ENCODE results near the gene ATP2B1. TPM values are rescaled to one million over a fixed set of nuclear protein-coding genes. Genes with fewer than 3 reads are reported as not detected.

The ATP2B1 gene
- total and polyA plus RNA-seq, 2 of the 13 experiments (the other 11 are each of a cell fraction or from before 2014, with no cell fraction given), result 12.1 to 60.2 TPM

DNA sequence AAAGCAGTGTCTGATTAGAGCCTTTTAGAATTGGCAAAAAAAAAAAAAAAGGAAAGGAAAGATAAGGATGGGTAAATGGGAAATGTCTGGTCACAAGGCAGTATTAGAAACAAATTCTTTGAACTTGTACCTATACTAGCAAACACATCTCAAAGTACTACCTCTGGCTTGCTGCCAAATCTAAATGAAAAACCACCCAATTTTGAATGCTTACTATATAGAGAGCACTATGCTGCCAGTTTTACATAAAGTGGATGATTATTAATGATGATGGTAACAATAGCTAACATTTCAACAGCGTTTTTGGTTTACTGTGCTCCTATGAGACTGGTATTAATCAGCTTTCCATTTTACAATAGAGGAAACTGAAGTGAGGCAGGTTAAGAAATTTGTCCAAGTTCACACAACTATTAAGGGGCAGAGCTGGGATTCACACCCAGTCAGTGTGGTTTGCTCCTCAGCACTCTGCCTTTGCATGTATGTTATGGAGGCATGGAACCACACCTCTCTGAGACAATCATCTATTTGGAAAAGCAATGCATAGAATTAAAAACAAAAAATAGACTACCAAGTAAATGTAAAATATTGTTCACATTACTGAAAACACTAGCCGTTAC lies 34.2 kb downstream of the ATP2B1 start:
- Histone ChIP-seq H3K4me1 (ENCODE audit: insufficient read depth, low read length) (peaks cover 31% of the 10 kb centered on the region), H3K4me2 (ENCODE audit: low read depth, low read length) (no peak overlapping the region), H4K20me1 (ENCODE audit: insufficient read depth, low read length) (no peaks in the 10 kb centered on the region; the same call in 1 of the 2 replicates), H3K4me3 (replicated peaks in 1 of 3; ENCODE audit: insufficient read depth in 1 of 3, low read depth in 2 of 3, low read length in 3 of 3) (no peak overlapping the region), H2AFZ (ENCODE audit: low read length) (no peak overlapping the region), H3K9me3 (ENCODE audit: low read length) (0 out of 2 replicates have a peak, but pooled peaks cover under 1% of the 10 kb centered on the region), H3K9ac (ENCODE audit: insufficient read depth, low read depth, low read length) (no peak overlapping the region), H3K36me3 (replicated peaks in 1 of 2; ENCODE audit: control insufficient read depth in 1 of 2, insufficient read depth in 2 of 2, low read length in 2 of 2) (no peaks in the 10 kb centered on the region), H3K27me3 (ENCODE audit: control insufficient read depth in 1 of 2, insufficient read depth in 2 of 2, low read length in 2 of 2) (no peaks in the 10 kb centered on the region), H3K27ac (ENCODE audit: extremely low read length, insufficient read depth, low read length) (no peak overlapping the region), H3K79me2 (ENCODE audit: insufficient read depth, low read length) (peaks cover 89% of the 10 kb centered on the region)
- WGBS (ENCODE audit: low lambda C conversion rate), result 100% methylated on average over 2 of the region's 2 CpGs
- POLR2A ChIA-PET, result no interaction called here
- FAIRE-seq (no peak), DNase-seq (ENCODE audit: low spot score) (no peak), ATAC-seq (no peak)
- in situ Hi-C loops (cut with HindIII; ENCODE audit: extremely low pct_ligation_motif_present, low pct_unique_long_range_greater_than_20kb), result no loop called here
- intact Hi-C loops (cut with micrococcal nuclease; ENCODE audit: unreplicated experiment), result loop anchor here (5.0 kb wide), 1 partner anchor 42 kb away; no protein-coding TSS in a partner anchor
- CTCF ChIA-PET (ENCODE audit: low intra/inter-chr PET ratio, low total read pairs), result no interaction called here
- TF ChIP-seq SP4 (CRISPR knock-in tag; IDR thresholded peaks at IDR 0.05), result no peak
- TF ChIP-seq, protein P1, sequence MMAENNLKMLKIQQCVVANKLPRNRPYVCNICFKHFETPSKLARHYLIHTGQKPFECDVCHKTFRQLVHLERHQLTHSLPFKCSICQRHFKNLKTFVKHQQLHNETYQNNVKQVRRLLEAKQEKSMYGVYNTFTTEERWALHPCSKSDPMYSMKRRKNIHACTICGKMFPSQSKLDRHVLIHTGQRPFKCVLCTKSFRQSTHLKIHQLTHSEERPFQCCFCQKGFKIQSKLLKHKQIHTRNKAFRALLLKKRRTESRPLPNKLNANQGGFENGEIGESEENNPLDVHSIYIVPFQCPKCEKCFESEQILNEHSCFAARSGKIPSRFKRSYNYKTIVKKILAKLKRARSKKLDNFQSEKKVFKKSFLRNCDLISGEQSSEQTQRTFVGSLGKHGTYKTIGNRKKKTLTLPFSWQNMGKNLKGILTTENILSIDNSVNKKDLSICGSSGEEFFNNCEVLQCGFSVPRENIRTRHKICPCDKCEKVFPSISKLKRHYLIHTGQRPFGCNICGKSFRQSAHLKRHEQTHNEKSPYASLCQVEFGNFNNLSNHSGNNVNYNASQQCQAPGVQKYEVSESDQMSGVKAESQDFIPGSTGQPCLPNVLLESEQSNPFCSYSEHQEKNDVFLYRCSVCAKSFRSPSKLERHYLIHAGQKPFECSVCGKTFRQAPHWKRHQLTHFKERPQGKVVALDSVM (CRISPR knock-in tag; IDR thresholded peaks at IDR 0.05), result no peak
- TF ChIP-seq KDM5B (CRISPR knock-in tag; IDR thresholded peaks at IDR 0.05; ENCODE audit: borderline replicate concordance), result no peak
- TF ChIP-seq HDAC6 (IDR thresholded peaks at IDR 0.05; ENCODE audit: low read depth, low read length), result no peak
- no peak for TF ChIP-seq ZNF784 (CRISPR knock-in tag; IDR thresholded peaks at IDR 0.05; ENCODE audit: borderline replicate concordance)
- no peak for TF ChIP-seq KDM6A (CRISPR knock-in tag; IDR thresholded peaks at IDR 0.05; ENCODE audit: low read depth)
- no peak for TF ChIP-seq PRDM15 (CRISPR knock-in tag; IDR thresholded peaks at IDR 0.05)
- no peak for TF ChIP-seq ZNF776 (CRISPR knock-in tag; IDR thresholded peaks at IDR 0.05)
- TF ChIP-seq CBX5 (CRISPR knock-in tag; IDR thresholded peaks at IDR 0.05; ENCODE audit: borderline replicate concordance), result no peak
- TF ChIP-seq ZNF724P (CRISPR knock-in tag; IDR thresholded peaks at IDR 0.05; ENCODE audit: borderline replicate concordance), result no peak
- no TSS peak for BruUV-seq (replicated peaks)
